Mesenchymal stem cell (in vitro differentiated cells and primary cell): ENCODE data around the gene C16orf74.

Experiments
- DNase-seq: peaks from one replicate; pipeline ENCODE4 v3.0.0-alpha.2; 2013
- H2AFZ ChIP-seq: one replicate; pipeline ENCODE4 v1.6.1; 2013; ENCODE audit warnings: low read depth, mild to moderate bottlenecking, control low read depth, inconsistent platforms, low read length, moderate library complexity
- H2AK5ac ChIP-seq: 2 replicates; pipeline ENCODE4 v1.6.1; 2013; ENCODE audit warnings: low read length, moderate library complexity, mild to moderate bottlenecking, inconsistent platforms; ENCODE audit not compliant: severe bottlenecking
- H2BK120ac ChIP-seq: one replicate; pipeline ENCODE4 v1.6.1; 2013; ENCODE audit warnings: low read depth, mild to moderate bottlenecking, inconsistent platforms, low read length, moderate library complexity
- H2BK12ac ChIP-seq, 2 experiments: one replicate each; pipeline ENCODE4 v1.6.1; 2013; ENCODE audit warnings: inconsistent platforms in 2 of 2, low read length in 2 of 2, mild to moderate bottlenecking in 2 of 2, moderate library complexity in 2 of 2, control low read depth in 1 of 2
- H2BK15ac ChIP-seq: one replicate; pipeline ENCODE4 v1.6.1; 2013; ENCODE audit warnings: mild to moderate bottlenecking, low read depth, inconsistent platforms; ENCODE audit not compliant: poor library complexity, severe bottlenecking
- H2BK5ac ChIP-seq: 2 replicates; pipeline ENCODE4 v1.6.1; 2013; ENCODE audit warnings: low read depth, mild to moderate bottlenecking, low read length, control low read depth, inconsistent platforms; ENCODE audit not compliant: poor library complexity, severe bottlenecking
- H3K14ac ChIP-seq, 2 experiments: one replicate each; pipeline ENCODE4 v1.6.1; 2013; ENCODE audit warnings: inconsistent platforms in 2 of 2, low read length in 2 of 2, control low read depth in 1 of 2, mild to moderate bottlenecking in 1 of 2, moderate library complexity in 1 of 2
- H3K18ac ChIP-seq, 2 experiments: one replicate each; pipeline ENCODE4 v1.6.1; 2013; ENCODE audit warnings: inconsistent platforms in 2 of 2, low read length in 2 of 2, control low read depth in 1 of 2, low read depth in 1 of 2, mild to moderate bottlenecking in 1 of 2
- H3K23ac ChIP-seq, 2 experiments: one replicate each; pipeline ENCODE4 v1.6.1; 2013; ENCODE audit warnings: inconsistent platforms in 2 of 2, low read length in 2 of 2, mild to moderate bottlenecking in 2 of 2, moderate library complexity in 2 of 2, control low read depth in 1 of 2
- H3K27ac ChIP-seq: 2 replicates; pipeline ENCODE4 v1.5.1; 2013; ENCODE audit warnings: mild to moderate bottlenecking, moderate library complexity, low read length, control low read depth, inconsistent platforms; ENCODE audit not compliant: poor library complexity, severe bottlenecking
- H3K27me3 ChIP-seq, 2 experiments: 2 replicates each; pipeline versions ENCODE4 v1.6.1 to v1.7.0; 2013; ENCODE audit warnings: low read length in 2 of 2, mild to moderate bottlenecking in 2 of 2, moderate library complexity in 2 of 2, control low read depth in 1 of 2, inconsistent platforms in 1 of 2; ENCODE audit not compliant: control insufficient read depth in 1 of 2, insufficient read depth in 1 of 2
- H3K36me3 ChIP-seq, 2 experiments: 2 replicates each; pipeline versions ENCODE4 v1.6.1 to v1.7.0; 2013; ENCODE audit warnings: low read length in 2 of 2, control low read depth in 1 of 2, inconsistent platforms in 1 of 2, low read depth in 1 of 2, mild to moderate bottlenecking in 1 of 2; ENCODE audit not compliant: insufficient read depth in 2 of 2, control insufficient read depth in 1 of 2
- H3K4ac ChIP-seq, 2 experiments: one replicate each; pipeline ENCODE4 v1.6.1; 2013; ENCODE audit warnings: inconsistent platforms in 2 of 2, low read length in 2 of 2, mild to moderate bottlenecking in 2 of 2, moderate library complexity in 2 of 2, control low read depth in 1 of 2, low read depth in 1 of 2
- H3K4me1 ChIP-seq: 2 replicates; pipeline ENCODE4 v1.6.1; 2013; ENCODE audit warnings: low read depth, low read length, control low read depth; ENCODE audit not compliant: control insufficient read depth, insufficient read depth
- H3K4me2 ChIP-seq: 2 replicates; pipeline ENCODE4 v1.6.1; 2013; ENCODE audit warnings: low read length, mild to moderate bottlenecking, inconsistent platforms; ENCODE audit not compliant: poor library complexity, severe bottlenecking
- H3K4me3 ChIP-seq, 2 experiments: 2 replicates each; pipeline versions ENCODE4 v1.5.1 to v1.7.0; 2013; ENCODE audit warnings: low read length in 2 of 2, mild to moderate bottlenecking in 2 of 2, control low read depth in 1 of 2, low read depth in 1 of 2; ENCODE audit not compliant: insufficient read depth in 1 of 2
- H3K79me1 ChIP-seq: replicated peaks from 2 replicates; pipeline ENCODE4 v1.6.1; 2013; ENCODE audit warnings: mild to moderate bottlenecking, control low read depth, low read length, inconsistent platforms; ENCODE audit not compliant: poor library complexity, severe bottlenecking
- H3K9ac ChIP-seq: 2 replicates; pipeline ENCODE4 v1.7.0; 2013; ENCODE audit warnings: mild to moderate bottlenecking, low read length, moderate library complexity
- H3K9me3 ChIP-seq: 2 replicates; pipeline ENCODE4 v1.7.0; 2013; ENCODE audit warnings: mild to moderate bottlenecking, low read length; ENCODE audit not compliant: control insufficient read depth
- H4K8ac ChIP-seq: one replicate; pipeline ENCODE4 v1.6.1; 2013; ENCODE audit warnings: inconsistent platforms, mild to moderate bottlenecking, low read length, moderate library complexity
- H4K91ac ChIP-seq: one replicate; pipeline ENCODE4 v1.6.1; 2013; ENCODE audit warnings: mild to moderate bottlenecking, low read length, inconsistent platforms
- WGBS: methylation state at CpG from one replicate; pipeline ENCODE4 v1.1.7; 2013; ENCODE audit warnings: mixed read lengths; 5-methylcytosine and 5-hydroxymethylcytosine counted together

C16orf74 gene

DNA sequence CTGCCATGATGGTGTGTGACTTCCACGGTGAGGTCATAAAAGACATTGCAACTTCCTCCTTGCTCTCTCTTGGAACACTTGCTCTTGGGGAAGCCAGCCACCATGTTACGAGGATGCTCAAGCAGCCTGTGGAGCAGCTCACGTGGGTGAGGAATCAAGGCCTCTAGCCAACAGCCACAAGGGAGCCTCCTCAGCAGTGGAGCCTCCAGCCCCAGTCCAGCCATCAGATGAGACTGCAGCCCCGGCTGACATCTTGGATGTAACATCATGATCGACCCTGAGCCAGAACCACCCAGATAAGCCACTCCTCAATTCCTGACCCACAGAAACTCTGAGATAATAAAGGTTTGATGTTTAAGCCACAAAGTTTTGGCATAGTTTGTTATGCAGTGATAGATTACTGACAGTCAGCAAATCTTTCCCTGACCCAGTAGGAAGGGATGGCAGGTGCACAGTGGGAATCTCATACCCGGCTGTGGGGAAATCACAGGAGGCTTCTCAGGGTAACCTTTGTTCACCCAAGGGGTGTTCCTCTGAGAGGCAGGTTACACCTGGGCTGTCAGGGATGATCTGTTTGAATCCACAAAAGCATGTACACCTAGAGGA, 38.8 kb downstream of the C16orf74 start:
- Histone ChIP-seq H2BK120ac (no peak overlapping the region), H3K23ac (no peak overlapping the region), H3K27ac (no peak overlapping the region), H2AFZ (no peak overlapping the region), H3K4ac (no peak overlapping the region), H2AK5ac (no peak overlapping the region), H3K27me3 (peaks cover 24 to 49% of the 10 kb centered on the region in 2 experiments), H3K79me1 (no peaks in the 10 kb centered on the region), H3K9ac (no peak overlapping the region), H3K4me3 (no peak overlapping the region), H3K4me1 (no peaks in the 10 kb centered on the region), H4K91ac (no peak overlapping the region), H2BK15ac (no peak overlapping the region), H3K14ac (no peak overlapping the region), H4K8ac (no peak overlapping the region), H3K9me3 (peaks cover 10% of the 10 kb centered on the region), H3K18ac (no peak overlapping the region), H2BK5ac (no peak overlapping the region), H3K36me3 (no peaks in the 10 kb centered on the region), H2BK12ac (no peak overlapping the region), H3K4me2 (no peak overlapping the region)
- WGBS, result 97% methylated on average over 4 of the region's 6 CpGs
- no peak for DNase-seq

DNA sequence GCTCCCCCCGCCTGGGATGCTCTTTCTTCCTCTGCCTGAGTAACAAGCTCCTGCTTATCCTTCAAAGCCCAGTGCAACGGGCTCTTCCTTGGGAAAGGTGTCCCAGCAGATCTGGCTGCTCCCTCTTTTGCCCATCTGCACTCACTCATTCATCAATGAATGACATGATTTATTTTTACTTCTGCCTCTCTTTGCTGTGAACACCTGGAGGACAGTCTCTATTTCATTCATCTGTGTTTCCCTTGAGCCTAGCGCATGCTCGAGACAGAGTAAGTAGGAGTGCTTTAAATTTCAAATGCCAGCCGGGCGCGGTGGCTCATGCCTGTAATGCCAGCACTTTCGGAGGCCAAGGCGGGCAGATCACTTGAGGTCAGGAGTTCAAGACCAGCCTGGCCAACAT, 40.2 kb downstream of the C16orf74 start:
- no peak for DNase-seq
- Histone ChIP-seq H4K91ac (no peak overlapping the region), H3K9ac (no peak overlapping the region), H3K4me3 (no peak overlapping the region), H2AK5ac (no peak overlapping the region), H3K27me3 (peaks cover 11 to 35% of the 10 kb centered on the region in 2 experiments), H3K4me1 (no peaks in the 10 kb centered on the region), H3K79me1 (no peaks in the 10 kb centered on the region), H3K18ac (no peak overlapping the region), H3K9me3 (peaks cover 10% of the 10 kb centered on the region), H3K23ac (no peak overlapping the region), H4K8ac (no peak overlapping the region), H2AFZ (no peak overlapping the region), H2BK5ac (no peak overlapping the region), H3K14ac (no peak overlapping the region), H3K4ac (no peak overlapping the region), H3K36me3 (no peaks in the 10 kb centered on the region), H2BK15ac (no peak overlapping the region), H2BK12ac (no peak overlapping the region), H3K27ac (no peak overlapping the region), H2BK120ac (no peak overlapping the region), H3K4me2 (no peak overlapping the region)
- WGBS, result 92% methylated on average over 9 of the region's 9 CpGs

DNA sequence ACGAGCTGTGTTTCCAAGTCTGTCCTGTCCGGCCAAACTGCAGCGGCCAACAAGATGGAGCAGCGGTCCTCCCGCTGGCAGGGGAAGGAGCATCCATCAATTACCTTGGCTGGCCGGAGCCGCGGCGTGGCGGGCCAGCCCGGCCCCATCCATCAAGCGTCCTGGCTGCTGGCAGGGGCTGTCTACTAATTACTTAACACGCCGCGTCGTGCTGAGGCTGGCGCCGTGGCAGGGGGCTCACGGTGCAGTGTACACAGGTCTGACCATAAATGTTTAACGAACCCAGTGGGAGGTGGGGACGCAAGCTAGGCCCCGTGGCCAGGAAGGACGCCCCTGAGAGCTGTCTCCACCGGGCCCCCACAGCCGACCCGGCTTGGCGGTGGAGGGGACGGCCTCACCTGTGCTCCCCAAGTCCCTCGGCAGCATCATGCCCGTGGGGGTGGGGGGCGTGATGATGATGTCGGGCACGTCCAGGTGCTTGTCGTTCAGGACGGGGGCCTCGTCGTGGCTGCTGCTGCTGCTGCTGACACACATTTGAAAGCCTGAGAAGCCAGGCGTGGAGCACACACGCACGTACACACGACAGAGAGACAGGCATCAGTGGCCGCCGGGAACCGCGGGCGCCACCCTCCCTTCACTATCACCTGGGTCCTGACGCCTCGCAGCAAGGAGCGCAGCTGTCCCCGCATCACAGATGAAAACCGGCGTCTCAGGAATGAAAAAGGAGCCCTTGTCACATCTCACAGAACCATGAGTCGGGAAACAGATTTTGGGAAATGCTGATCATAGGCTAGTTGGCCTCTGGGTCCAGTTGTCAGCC, 40.9 kb downstream of the C16orf74 start:
- H3K14ac ChIP-seq, result no peak overlapping the region
- 94% methylated on average over 53 of the region's 53 CpGs for WGBS
- H2BK120ac ChIP-seq, result no peak overlapping the region
- H3K9me3 ChIP-seq, result peaks cover 10% of the 10 kb centered on the region
- no peak overlapping the region for H3K27ac ChIP-seq
- no peak overlapping the region for H4K91ac ChIP-seq
- H3K36me3 ChIP-seq, result no peaks in the 10 kb centered on the region
- no peak overlapping the region for H2BK15ac ChIP-seq
- H4K8ac ChIP-seq, result no peak overlapping the region
- H3K4me2 ChIP-seq, result no peak overlapping the region
- H2AK5ac ChIP-seq, result no peak overlapping the region
- H2BK12ac ChIP-seq, result no peak overlapping the region
- H3K9ac ChIP-seq, result no peak overlapping the region
- H3K23ac ChIP-seq, result no peak overlapping the region
- no peak overlapping the region for H3K4me3 ChIP-seq
- no peaks in the 10 kb centered on the region for H3K79me1 ChIP-seq
- no peak overlapping the region for H3K4ac ChIP-seq
- no peaks in the 10 kb centered on the region for H3K4me1 ChIP-seq
- H2AFZ ChIP-seq, result no peak overlapping the region
- DNase-seq, result no peak
- H3K18ac ChIP-seq, result no peak overlapping the region
- no peak overlapping the region for H2BK5ac ChIP-seq
- H3K27me3 ChIP-seq, result peaks cover 4 to 27% of the 10 kb centered on the region in 2 experiments

DNA sequence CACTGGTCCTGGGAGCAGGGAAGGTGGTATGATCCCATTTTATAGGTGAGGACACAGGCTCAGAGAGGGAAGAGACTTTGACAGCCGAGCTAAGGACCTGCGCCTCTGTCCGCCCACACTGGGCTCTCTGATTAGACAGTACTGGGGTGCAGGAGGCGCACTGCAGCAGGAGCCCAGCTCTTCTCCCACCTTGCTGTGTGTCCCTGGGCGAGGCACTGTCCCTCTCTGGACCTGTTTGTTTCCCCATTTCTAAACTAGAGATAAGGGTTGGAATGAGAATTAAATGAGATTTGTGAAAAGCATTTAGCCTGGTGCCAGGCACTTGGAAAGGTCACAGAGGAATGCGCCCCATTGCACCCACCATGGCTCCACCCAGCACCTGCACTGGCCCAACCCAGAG, 42.6 kb downstream of the C16orf74 start:
- no peaks in the 10 kb centered on the region for H3K36me3 ChIP-seq
- H2BK12ac ChIP-seq, result no peak overlapping the region
- H4K91ac ChIP-seq, result no peak overlapping the region
- H3K4me1 ChIP-seq, result no peaks in the 10 kb centered on the region
- WGBS, result 100% methylated on average over 5 of the region's 6 CpGs
- H2AK5ac ChIP-seq, result no peak overlapping the region
- no peak overlapping the region for H3K18ac ChIP-seq
- H3K14ac ChIP-seq, result no peak overlapping the region
- H3K27me3 ChIP-seq, result peaks cover 0 to 20% of the 10 kb centered on the region in 2 experiments
- DNase-seq, result no peak
- H3K4ac ChIP-seq, result no peak overlapping the region
- H3K9ac ChIP-seq, result no peak overlapping the region
- H3K23ac ChIP-seq, result no peak overlapping the region
- H2BK120ac ChIP-seq, result no peak overlapping the region
- H3K9me3 ChIP-seq, result peaks cover 10% of the 10 kb centered on the region
- no peak overlapping the region for H4K8ac ChIP-seq
- H3K4me2 ChIP-seq, result no peak overlapping the region
- no peak overlapping the region for H3K4me3 ChIP-seq
- no peak overlapping the region for H2BK5ac ChIP-seq
- no peaks in the 10 kb centered on the region for H3K79me1 ChIP-seq
- no peak overlapping the region for H3K27ac ChIP-seq
- no peak overlapping the region for H2BK15ac ChIP-seq
- no peak overlapping the region for H2AFZ ChIP-seq
